GM13977 (cell line): ENCODE results near the gene FCN1.

Experiments used
- DNase-seq: peaks from one replicate; pipeline ENCODE4 v3.0.0; 2012; ENCODE audit warnings: low spot score
- in situ Hi-C: fragments of 300-500 bp; cut with MboI; formaldehyde crosslinking; loops from one replicate; pipeline ENCODE4 v1.12.0; 2022; ENCODE audit warnings: low sequenced_read_pairs, low pct_unique_long_range_greater_than_20kb, mixed read lengths, inconsistent platforms; ENCODE audit not compliant: unreplicated experiment
- TF ChIP-seq, protein P1 (sequence below): IDR thresholded peaks from 2 replicates; pipeline ENCODE4 v1.5.1; 2012; ENCODE audit warnings: mild to moderate bottlenecking, control low read depth; ENCODE audit not compliant: insufficient read depth; ENCODE audit errors: extremely low read depth, missing control alignments

Gene FCN1

DNA sequence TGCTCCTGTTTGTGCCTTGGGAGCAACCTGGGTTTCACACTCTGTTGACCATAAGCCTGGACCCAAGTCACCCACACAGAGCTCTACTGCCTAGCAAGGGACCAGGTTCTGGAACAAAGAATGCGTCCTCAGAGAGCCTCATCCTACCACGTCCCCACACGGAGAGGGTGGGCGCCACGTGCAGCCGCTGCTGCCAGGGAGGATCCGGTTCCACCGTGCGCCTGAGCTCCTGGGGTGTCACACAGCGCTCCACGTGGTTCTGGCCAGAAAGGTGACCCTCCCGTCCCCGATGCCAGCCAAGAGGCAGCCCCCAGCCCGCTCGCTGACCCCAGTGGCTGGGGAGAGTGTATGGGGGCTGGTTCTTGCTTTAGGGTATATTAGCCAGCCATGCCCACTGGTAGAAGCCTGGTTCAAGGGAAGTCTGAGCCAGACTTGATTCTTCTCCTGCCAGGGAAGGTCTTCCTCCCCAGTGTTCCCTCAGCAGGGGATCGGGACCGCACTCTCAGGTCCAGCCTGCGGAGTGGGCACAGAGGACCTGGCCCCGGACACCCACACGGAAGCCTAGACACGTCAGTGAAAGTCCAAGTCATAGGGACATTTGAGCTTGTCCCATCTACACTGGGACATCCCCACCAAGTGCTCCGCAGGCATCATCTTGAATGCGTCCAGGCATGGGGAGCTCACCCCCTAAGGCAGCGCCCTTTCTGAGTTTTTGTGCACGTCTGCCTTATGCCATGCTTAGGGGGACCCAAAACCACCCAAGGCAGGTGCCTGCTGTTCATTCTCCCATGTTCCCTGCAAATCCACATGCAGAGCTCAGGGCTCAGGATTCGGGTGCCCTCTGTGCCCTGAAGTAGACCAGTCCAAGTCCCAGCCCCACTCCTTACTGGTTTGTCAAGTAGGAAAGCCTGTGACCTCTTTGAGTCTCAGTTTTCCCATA is 2.4 kb downstream of the FCN1 start:
- DNase-seq, result no peak
- TF ChIP-seq, protein P1, sequence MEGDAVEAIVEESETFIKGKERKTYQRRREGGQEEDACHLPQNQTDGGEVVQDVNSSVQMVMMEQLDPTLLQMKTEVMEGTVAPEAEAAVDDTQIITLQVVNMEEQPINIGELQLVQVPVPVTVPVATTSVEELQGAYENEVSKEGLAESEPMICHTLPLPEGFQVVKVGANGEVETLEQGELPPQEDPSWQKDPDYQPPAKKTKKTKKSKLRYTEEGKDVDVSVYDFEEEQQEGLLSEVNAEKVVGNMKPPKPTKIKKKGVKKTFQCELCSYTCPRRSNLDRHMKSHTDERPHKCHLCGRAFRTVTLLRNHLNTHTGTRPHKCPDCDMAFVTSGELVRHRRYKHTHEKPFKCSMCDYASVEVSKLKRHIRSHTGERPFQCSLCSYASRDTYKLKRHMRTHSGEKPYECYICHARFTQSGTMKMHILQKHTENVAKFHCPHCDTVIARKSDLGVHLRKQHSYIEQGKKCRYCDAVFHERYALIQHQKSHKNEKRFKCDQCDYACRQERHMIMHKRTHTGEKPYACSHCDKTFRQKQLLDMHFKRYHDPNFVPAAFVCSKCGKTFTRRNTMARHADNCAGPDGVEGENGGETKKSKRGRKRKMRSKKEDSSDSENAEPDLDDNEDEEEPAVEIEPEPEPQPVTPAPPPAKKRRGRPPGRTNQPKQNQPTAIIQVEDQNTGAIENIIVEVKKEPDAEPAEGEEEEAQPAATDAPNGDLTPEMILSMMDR, result no peak
- in situ Hi-C loops, result no loop called here

- no peak for DNase-seq
- TF ChIP-seq, protein P1, result no peak
- in situ Hi-C loops, result no loop called here
These were observed 3.2 kb downstream of the FCN1 start for GRCh38 chr9:134914501-134914834.

GRCh38 chr9:134913713-134914500 is 3.8 kb downstream of the FCN1 start:
- in situ Hi-C loops, result no loop called here
- TF ChIP-seq, protein P1, result no peak

GRCh38 chr9:134913041-134913712 is 4.5 kb downstream of the FCN1 start:
- TF ChIP-seq, protein P1, result no peak
- no peak for DNase-seq
- in situ Hi-C loops, result no loop called here

More at GRCh38 chr9:134913713-134914500, 3.8 kb downstream of the FCN1 start:
- DNase-seq, result no peak

- TF ChIP-seq, protein P1, result no peak
- in situ Hi-C loops, result no loop called here
- DNase-seq, result no peak
These were observed 5.4 kb downstream of the FCN1 start for GRCh38 chr9:134912126-134912840.
